ENCODE measurements around the gene TMEM116.
"Not testable (repeated sequence)": the region's sequence is repeated elsewhere in the genome, so short reads cannot be mapped to it uniquely, and the experiment has no call there.

Gene TMEM116

GRCh38 chr12:112001576-112001975, 11.4 kb downstream of the TMEM116 start:
- Mint-ChIP-seq H3K9me3 (no peaks in the 10 kb centered on the region), H3K4me3 (peak overlapping the region; percentile 90 to 91), H3K27me3 (no peaks in the 10 kb centered on the region), H3K27ac (peak overlapping the region; percentile 81 to 93), H3K4me1 (ENCODE audit: low read depth in 2 of 2) (peaks cover 26 to 47% of the 10 kb centered on the region in 2 donors), H3K36me3 (ENCODE audit: insufficient read depth) (peaks cover 3% of the 10 kb centered on the region)
- ATAC-seq (replicated peaks) (peak; percentile 15), DNase-seq (no peak)

DNA sequence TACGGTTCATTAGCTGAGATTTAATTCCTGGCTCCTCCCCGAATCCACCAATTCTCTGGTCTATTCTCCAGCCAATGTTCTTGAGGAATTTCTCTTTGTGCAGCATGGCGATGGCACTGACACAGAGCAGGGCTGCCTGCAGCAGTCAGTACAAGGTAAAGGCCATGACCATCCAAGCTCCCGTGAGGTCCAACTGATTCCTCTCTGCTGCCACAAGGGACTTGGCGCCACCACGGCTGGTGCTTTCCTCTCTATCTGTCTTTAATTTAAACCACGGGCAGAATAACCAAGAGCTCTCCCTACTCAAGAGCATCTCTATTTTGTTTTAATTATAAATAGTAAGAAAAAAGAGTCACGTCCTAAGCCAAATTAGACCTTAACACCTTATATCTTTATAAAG, 12.1 kb downstream of the TMEM116 start:
- peak overlapping the region; percentile 90 to 91 for H3K4me3 Mint-ChIP-seq
- H3K27me3 Mint-ChIP-seq, result no peaks in the 10 kb centered on the region
- ATAC-seq (replicated peaks) (peak; percentile 49), DNase-seq (no peak)
- peaks cover 3% of the 10 kb centered on the region for H3K36me3 Mint-ChIP-seq (ENCODE audit: insufficient read depth)
- H3K27ac Mint-ChIP-seq, result peak overlapping the region; percentile 81 to 93
- no peaks in the 10 kb centered on the region for H3K9me3 Mint-ChIP-seq
- peaks cover 28 to 50% of the 10 kb centered on the region in 2 donors for H3K4me1 Mint-ChIP-seq (ENCODE audit: low read depth in 2 of 2)

DNA sequence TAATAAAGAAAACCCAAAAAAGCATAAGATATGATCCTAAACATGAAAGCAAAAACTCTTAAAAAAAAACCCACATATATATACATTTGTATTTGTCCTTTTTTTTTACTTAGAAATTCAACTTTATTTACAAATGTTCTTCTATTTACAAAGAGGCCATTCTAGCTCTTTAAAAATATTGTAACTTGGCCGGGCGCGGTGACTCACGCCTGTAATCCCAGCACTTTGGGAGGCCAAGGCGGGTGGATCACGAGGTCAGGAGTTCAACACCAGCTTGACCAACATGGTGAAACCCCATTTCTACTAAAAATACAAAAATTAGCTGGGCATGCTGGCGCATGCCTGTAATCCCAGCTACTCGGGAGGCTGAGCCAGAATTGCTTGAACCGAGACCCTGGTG, 13.8 kb downstream of the TMEM116 start:
- Mint-ChIP-seq H3K4me1 (ENCODE audit: low read depth in 2 of 2) (peaks cover 42 to 58% of the 10 kb centered on the region in 2 donors), H3K27ac (peak overlapping the region; percentile 81 to 93), H3K4me3 (peak overlapping the region; percentile 49 to 91)
- H3K36me3 Mint-ChIP-seq (ENCODE audit: insufficient read depth); H3K27me3 Mint-ChIP-seq; ATAC-seq (replicated peaks); DNase-seq; H3K9me3 Mint-ChIP-seq: not testable (repeated sequence)

DNA sequence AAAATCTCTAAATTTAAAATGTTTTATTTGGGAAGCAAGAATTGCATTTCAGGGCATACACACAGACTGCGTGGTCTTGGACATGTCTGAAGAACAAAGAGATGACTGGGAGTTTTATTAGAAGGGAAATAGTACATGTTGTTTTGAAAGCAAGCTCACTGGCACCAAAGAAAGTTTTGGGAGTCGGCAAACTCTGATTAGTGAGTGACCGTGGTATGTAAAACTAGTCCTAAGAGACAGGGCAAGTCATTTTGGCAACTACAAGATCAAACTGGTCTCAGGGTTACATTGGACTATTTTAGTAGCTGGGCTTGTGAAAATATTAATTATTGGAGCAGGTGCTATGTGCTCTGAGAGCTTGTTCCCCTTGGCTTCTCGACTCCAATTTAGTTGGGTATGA, 14.9 kb downstream of the TMEM116 start:
- H3K27me3 Mint-ChIP-seq, result no peaks in the 10 kb centered on the region
- no peak for DNase-seq
- H3K9me3 Mint-ChIP-seq, result no peaks in the 10 kb centered on the region
- peak overlapping the region; percentile 49 to 91 for H3K4me3 Mint-ChIP-seq
- H3K36me3 Mint-ChIP-seq (ENCODE audit: insufficient read depth), result peaks cover 3% of the 10 kb centered on the region
- ATAC-seq (replicated peaks), result no peak
- peak overlapping the region; percentile 81 to 93 for H3K27ac Mint-ChIP-seq
- H3K4me1 Mint-ChIP-seq (ENCODE audit: low read depth in 2 of 2), result peaks cover 50 to 65% of the 10 kb centered on the region in 2 donors

DNA sequence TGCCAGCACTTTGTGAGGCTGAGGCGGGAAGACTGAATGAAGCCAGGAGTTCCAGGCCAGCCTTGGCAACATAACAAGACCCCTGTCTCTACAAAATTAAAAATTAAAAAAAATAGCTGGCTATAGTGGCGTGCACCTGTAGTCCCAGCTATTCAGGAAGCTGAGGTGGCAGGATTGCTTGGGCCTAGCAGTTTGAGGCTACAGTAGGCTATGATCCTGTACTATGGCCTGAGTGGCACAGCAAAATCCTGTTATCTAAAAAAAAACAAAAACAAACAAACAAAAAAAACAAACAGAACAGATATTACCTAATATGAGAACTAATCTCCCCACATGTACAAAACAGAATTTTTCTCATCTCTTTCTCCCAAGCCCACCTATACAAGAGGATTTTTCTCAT, 15.7 kb downstream of the TMEM116 start:
- Mint-ChIP-seq H3K27me3 (no peaks in the 10 kb centered on the region), H3K27ac (peak overlapping the region; percentile 71 to 74), H3K4me3 (peak overlapping the region; percentile 51 to 91), H3K9me3 (no peaks in the 10 kb centered on the region), H3K36me3 (ENCODE audit: insufficient read depth) (peaks cover 3% of the 10 kb centered on the region), H3K4me1 (ENCODE audit: low read depth in 2 of 2) (peaks cover 54 to 67% of the 10 kb centered on the region in 2 donors)
- no peak for ATAC-seq (replicated peaks)
- DNase-seq, result no peak

DNA sequence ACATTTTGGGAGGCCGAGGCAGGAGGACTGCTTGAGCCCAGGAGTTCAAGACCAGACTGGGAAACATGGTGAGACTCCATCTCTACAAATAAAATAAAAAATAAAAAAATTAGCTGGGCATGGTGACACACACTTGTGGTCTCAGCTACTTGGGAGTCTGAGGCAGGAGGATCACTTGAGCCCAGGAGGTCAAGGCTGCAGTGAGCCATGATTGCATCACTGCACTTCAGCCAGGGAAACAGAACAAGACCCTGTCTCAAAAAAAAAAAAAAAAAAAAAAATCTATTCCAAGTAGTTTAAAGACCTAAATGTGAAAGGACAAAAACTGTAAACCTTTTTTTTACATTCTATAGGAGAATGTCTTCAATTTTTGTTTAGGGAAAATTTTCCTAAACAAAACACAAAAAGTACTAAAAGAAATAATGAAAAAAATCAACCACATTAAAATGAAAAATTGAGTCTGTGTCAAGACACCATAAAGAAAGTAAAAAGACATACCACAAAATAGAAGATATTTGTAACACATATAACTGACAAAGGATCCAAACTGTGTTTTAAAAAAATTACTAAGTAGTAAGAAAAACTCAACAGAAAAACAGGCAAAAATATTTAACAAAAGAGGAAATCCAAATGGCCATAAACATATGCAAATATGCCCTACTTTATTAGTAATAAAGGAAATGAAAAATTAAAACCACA, 17.0 kb downstream of the TMEM116 start:
- no peak for ATAC-seq (replicated peaks)
- DNase-seq, result no peak
- peaks cover 61 to 76% of the 10 kb centered on the region in 2 donors for H3K4me1 Mint-ChIP-seq (ENCODE audit: low read depth in 2 of 2)
- peaks cover 6% of the 10 kb centered on the region for H3K36me3 Mint-ChIP-seq (ENCODE audit: insufficient read depth)
- peak overlapping the region; percentile 83 to 94 for H3K4me3 Mint-ChIP-seq
- H3K27ac Mint-ChIP-seq, result peak overlapping the region; percentile 71 to 76
- no peaks in the 10 kb centered on the region for H3K27me3 Mint-ChIP-seq
- H3K9me3 Mint-ChIP-seq, result no peaks in the 10 kb centered on the region

DNA sequence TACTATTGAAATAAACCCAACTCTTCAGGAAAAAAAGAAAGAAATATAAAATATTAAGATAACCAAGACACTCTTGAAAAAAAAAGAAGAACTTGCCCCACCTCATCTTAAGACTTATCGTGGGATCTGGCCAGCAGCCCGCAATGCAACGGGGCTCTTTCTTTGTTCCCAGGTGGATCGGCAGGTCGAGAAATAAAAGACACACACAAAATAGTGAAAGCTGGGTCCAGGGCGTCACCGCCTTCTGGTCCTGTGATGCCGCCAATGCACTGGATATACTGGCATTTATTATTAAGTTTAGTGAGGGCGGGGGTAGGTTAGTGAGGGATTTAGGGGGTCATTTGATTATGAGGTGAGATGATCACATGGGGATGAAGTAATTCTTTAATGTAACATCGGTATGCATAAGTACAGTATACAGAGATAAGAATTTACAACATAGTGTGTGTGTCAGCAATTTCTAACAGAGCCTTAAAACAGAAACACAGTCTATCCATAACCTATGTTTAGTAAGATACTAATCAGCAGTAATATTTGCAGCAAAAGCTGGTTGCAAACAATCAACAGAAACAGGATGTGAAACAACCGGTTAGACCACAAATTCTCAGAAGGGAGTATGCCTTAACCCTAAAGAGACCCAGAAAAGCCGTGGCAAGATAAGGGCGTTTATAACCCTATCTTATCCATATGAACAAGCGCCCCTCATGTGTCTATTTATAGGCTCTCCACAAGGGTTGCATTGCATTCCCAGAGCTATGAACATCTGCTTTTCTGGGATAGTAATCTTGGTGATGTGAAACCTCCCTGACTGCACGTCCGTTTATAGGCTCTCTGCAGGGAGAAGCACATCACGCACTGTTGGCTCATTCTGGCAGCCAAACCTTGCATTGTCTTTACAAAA, 18.5 kb downstream of the TMEM116 start:
- not testable (repeated sequence) for DNase-seq; H3K27me3 Mint-ChIP-seq; H3K9me3 Mint-ChIP-seq; H3K36me3 Mint-ChIP-seq (ENCODE audit: insufficient read depth)
- Mint-ChIP-seq H3K4me3 (peak overlapping the region; percentile 83 to 94), H3K27ac (peak overlapping the region; percentile 83 to 89), H3K4me1 (ENCODE audit: low read depth in 2 of 2) (peaks cover 54 to 72% of the 10 kb centered on the region in 2 donors)
- ATAC-seq (replicated peaks), result peak; percentile 41

- Mint-ChIP-seq H3K27ac (peak overlapping the region; percentile 83 to 89), H3K4me1 (ENCODE audit: low read depth in 2 of 2) (peaks cover 52 to 73% of the 10 kb centered on the region in 2 donors), H3K4me3 (peak overlapping the region; percentile 83 to 94), H3K9me3 (no peaks in the 10 kb centered on the region), H3K36me3 (ENCODE audit: insufficient read depth) (peaks cover 9% of the 10 kb centered on the region), H3K27me3 (no peaks in the 10 kb centered on the region)
- peak; percentile 77 for ATAC-seq (replicated peaks)
- no peak for DNase-seq
These were observed 19.4 kb downstream of the TMEM116 start for GRCh38 chr12:111993292-111994150.

DNA sequence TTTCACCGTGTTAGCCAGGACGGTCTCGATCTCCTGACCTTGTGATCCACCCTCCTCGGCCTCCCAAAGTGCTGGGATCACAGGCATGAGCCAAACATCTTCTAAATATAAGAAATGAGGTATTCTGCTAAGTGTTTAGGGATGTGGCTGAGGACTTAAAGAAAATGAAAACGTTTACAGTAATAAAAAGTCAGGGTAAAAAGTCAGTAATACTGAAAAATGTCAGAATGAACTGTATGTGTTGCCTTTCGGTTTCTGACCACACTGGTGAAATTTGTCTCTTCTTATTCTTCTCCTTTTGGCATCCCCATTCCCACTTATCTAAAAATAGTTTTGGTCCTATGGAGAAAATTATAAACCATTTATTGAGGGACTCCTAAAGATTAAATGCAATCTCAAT, 20.5 kb downstream of the TMEM116 start:
- no peaks in the 10 kb centered on the region for H3K9me3 Mint-ChIP-seq
- H3K27ac Mint-ChIP-seq, result peak overlapping the region; percentile 83 to 89
- H3K27me3 Mint-ChIP-seq, result no peaks in the 10 kb centered on the region
- H3K4me3 Mint-ChIP-seq, result peak overlapping the region; percentile 83 to 94
- DNase-seq (no peak), ATAC-seq (replicated peaks) (no peak)
- H3K4me1 Mint-ChIP-seq (ENCODE audit: low read depth in 2 of 2), result peaks cover 52 to 71% of the 10 kb centered on the region in 2 donors
- H3K36me3 Mint-ChIP-seq (ENCODE audit: insufficient read depth), result peaks cover 7% of the 10 kb centered on the region

GRCh38 chr12:111991946-111992345, 21.0 kb downstream of the TMEM116 start:
- no peaks in the 10 kb centered on the region for H3K9me3 Mint-ChIP-seq
- peaks cover 7% of the 10 kb centered on the region for H3K36me3 Mint-ChIP-seq (ENCODE audit: insufficient read depth)
- ATAC-seq (replicated peaks) (no peak), DNase-seq (no peak)
- peak overlapping the region; percentile 83 to 89 for H3K27ac Mint-ChIP-seq
- H3K4me1 Mint-ChIP-seq (ENCODE audit: low read depth in 2 of 2), result peaks cover 50 to 68% of the 10 kb centered on the region in 2 donors
- H3K4me3 Mint-ChIP-seq, result peak overlapping the region; percentile 83 to 94
- no peaks in the 10 kb centered on the region for H3K27me3 Mint-ChIP-seq

GRCh38 chr12:111991535-111991934, 21.4 kb downstream of the TMEM116 start:
- Mint-ChIP-seq H3K9me3 (no peaks in the 10 kb centered on the region), H3K4me1 (ENCODE audit: low read depth in 2 of 2) (peaks cover 47 to 65% of the 10 kb centered on the region in 2 donors), H3K4me3 (peak overlapping the region; percentile 83 to 94), H3K36me3 (ENCODE audit: insufficient read depth) (peaks cover 7% of the 10 kb centered on the region), H3K27me3 (no peaks in the 10 kb centered on the region), H3K27ac (peak overlapping the region; percentile 83 to 89)
- no peak for ATAC-seq (replicated peaks)
- DNase-seq, result no peak

GRCh38 chr12:111984820-111985219, 28.1 kb downstream of the TMEM116 start:
- ATAC-seq (replicated peaks) (no peak), DNase-seq (no peak)
- Mint-ChIP-seq H3K9me3 (no peaks in the 10 kb centered on the region), H3K4me3 (no peak overlapping the region), H3K27ac (no peak overlapping the region), H3K27me3 (no peaks in the 10 kb centered on the region), H3K4me1 (ENCODE audit: low read depth in 2 of 2) (peaks cover 7 to 31% of the 10 kb centered on the region in 2 donors), H3K36me3 (ENCODE audit: insufficient read depth) (peaks cover 8% of the 10 kb centered on the region)

DNA sequence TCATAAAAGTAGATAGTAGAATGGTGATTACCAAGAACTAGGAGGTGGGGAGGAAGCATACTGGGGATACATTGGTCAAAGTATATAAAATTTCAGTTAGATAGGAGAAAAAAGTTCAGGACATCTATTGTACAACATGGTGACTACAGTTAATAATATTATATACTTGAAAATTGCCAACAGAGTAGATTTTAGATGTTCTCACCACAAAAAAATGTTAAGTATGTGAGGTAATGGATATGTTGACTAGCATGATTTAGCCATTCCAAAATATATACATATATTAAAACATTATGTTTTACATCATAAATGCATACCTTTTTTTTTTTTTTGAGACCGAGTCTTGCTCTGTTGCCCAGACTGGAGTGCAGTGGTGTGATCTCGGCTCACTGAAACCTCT, 31.0 kb downstream of the TMEM116 start:
- no peaks in the 10 kb centered on the region for H3K27me3 Mint-ChIP-seq
- no peak for ATAC-seq (replicated peaks)
- no peak overlapping the region for H3K4me3 Mint-ChIP-seq
- H3K9me3 Mint-ChIP-seq, result no peaks in the 10 kb centered on the region
- peaks cover 8% of the 10 kb centered on the region for H3K36me3 Mint-ChIP-seq (ENCODE audit: insufficient read depth)
- H3K27ac Mint-ChIP-seq, result peak overlapping the region in 1 of 2 donors; percentile 60
- H3K4me1 Mint-ChIP-seq (ENCODE audit: low read depth in 2 of 2), result peaks cover 0 to 32% of the 10 kb centered on the region in 2 donors
- DNase-seq, result no peak

Measured in effector memory CD8-positive, alpha-beta T cell (primary cell).